Bronchial epithelial cell (primary cell): ENCODE results near the gene TCF3. TPM values are rescaled to one million over a fixed set of nuclear protein-coding genes. Genes with fewer than 3 reads are reported as not detected.
"Not testable (repeated sequence)": the region's sequence is repeated elsewhere in the genome, so short reads cannot be mapped to it uniquely, and the experiment has no call there.

Source experiments
- DNase-seq: peaks from one replicate; pipeline ENCODE4 v3.0.0-alpha.2; 2010; ENCODE audit warnings: low read depth
- FAIRE-seq: peaks from 2 replicates; lab custom pipeline; 2011; peaks lifted over from hg19 to GRCh38; lab: Jason Lieb, UNC
- H3K27me3 ChIP-seq: 2 replicates; pipeline ENCODE4 v1.5.1; 2011; ENCODE audit warnings: low read length; ENCODE audit not compliant: control insufficient read depth, insufficient read depth
- H3K36me3 ChIP-seq: 2 replicates; pipeline ENCODE4 v1.5.1; 2011; ENCODE audit warnings: low read length; ENCODE audit not compliant: control insufficient read depth, insufficient read depth
- H3K4me3 ChIP-seq: 2 replicates; pipeline ENCODE4 v1.5.1; 2011; ENCODE audit warnings: mild to moderate bottlenecking, low read depth, low read length, control low read depth
- CTCF ChIP-seq: IDR thresholded peaks from 2 replicates; pipeline ENCODE4 v1.5.1; 2011; ENCODE audit warnings: mild to moderate bottlenecking, moderate library complexity, low read length, control low read depth, inconsistent platforms; ENCODE audit not compliant: insufficient read depth, severe bottlenecking
- total RNA-seq: library from RNA; depleted of rRNA; stranded (reverse); fragments of >200 nt; gene quantifications from 2 replicates; pipeline ENCODE4 v1.2.1, GENCODE V29; 2014

The TCF3 gene
- total RNA-seq = 68.2 and 84.5 TPM in 2 replicates

GRCh38 chr19:1652471-1653299 is at the start of gene TCF3:
TCF3 (minus strand) TSS chr19:1652615; CDS start chr19:1650248, 2,367 bp downstream.
- peak; percentile 23 for FAIRE-seq
- Histone ChIP-seq H3K4me3 (peak within 1 kb of the TSS; percentile 72), H3K36me3 (peaks cover 16% of the 10 kb centered on the region), H3K27me3 (no peaks in the 10 kb centered on the region)
- peak; percentile 89 for DNase-seq
- no peak for TF ChIP-seq CTCF

GRCh38 chr19:1700733-1701663 is 48.6 kb upstream of the TCF3 start:
- Histone ChIP-seq H3K4me3 (no peak overlapping the region), H3K36me3 (no peaks in the 10 kb centered on the region), H3K27me3 (peaks cover 13% of the 10 kb centered on the region)
- FAIRE-seq (no peak), DNase-seq (no peak)
- no peak for TF ChIP-seq CTCF

DNA sequence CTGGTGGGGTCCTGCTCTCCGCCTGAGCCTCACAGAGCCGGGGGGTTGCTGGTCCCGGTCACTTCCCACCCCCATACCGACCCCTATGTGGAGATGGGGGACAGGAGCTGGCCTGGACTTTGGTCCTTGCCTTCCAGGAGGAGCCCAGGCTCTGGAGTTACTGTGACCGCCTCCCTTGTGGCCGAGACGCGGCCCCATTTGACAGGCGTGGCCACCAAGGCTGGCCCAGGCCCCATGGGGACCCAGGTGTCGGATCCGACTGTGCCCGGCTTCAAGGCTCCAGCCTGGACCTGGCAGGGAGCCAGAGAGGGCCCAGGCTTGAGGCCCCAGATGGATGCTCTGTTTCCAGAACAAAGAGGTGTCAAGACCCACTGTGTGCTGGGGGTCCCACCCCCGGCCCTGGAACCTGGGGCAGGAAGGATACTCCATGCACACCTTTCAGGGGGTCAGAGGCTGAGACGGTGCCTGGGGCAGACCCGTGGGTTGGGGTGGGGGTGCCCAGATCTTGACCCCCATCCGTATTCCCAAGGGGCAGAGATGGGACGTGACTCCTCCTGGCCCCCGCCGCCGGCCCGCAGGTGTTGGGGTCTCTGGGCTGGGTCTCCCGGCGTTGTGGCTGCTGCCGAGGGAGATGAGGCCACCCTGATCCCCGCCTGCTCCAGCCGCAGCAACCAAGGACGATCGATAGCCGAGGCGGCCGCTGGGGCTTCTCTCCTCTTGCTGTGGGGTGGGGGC is 47.8 kb upstream of the TCF3 start:
- Histone ChIP-seq H3K4me3 (no peak overlapping the region), H3K27me3 (peaks cover 13% of the 10 kb centered on the region), H3K36me3 (no peaks in the 10 kb centered on the region)
- TF ChIP-seq CTCF = no peak
- DNase-seq (no peak), FAIRE-seq (no peak)

DNA sequence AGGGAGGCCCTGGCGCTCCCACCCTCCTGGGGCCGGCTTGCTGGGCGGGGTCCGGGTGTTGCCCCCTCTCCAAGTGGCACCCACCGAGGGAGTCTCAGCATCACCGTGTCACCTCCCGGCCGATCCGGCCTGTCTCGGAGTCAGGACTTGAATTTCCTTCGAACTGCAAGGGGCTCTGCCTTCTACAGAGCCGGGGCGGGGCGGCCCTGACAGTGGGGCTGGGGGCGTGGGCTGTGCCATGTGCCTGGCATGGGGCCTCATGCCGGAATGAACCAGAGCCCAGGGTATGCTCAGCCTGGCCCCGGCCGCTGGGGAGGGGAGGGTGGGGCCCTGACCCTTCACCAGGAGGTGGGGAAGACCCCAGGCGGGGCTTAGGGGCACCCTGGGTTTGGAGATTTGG is 47.0 kb upstream of the TCF3 start:
- TF ChIP-seq CTCF = no peak
- DNase-seq (no peak), FAIRE-seq (no peak)
- no peaks in the 10 kb centered on the region for H3K36me3 ChIP-seq
- peaks cover 13% of the 10 kb centered on the region for H3K27me3 ChIP-seq
- no peak overlapping the region for H3K4me3 ChIP-seq

GRCh38 chr19:1698636-1699035 is 46.2 kb upstream of the TCF3 start:
- no peak for FAIRE-seq
- Histone ChIP-seq H3K36me3 (no peaks in the 10 kb centered on the region), H3K27me3 (peaks cover 13% of the 10 kb centered on the region), H3K4me3 (no peak overlapping the region)
- no peak for TF ChIP-seq CTCF
- DNase-seq = no peak

GRCh38 chr19:1695481-1695880 is 43.1 kb upstream of the TCF3 start:
- H3K4me3 ChIP-seq, FAIRE-seq, DNase-seq, H3K27me3 ChIP-seq, H3K36me3 ChIP-seq: not testable (repeated sequence)
